Stimulated activated CD4-positive, alpha-beta T cell treated with anti-CD3 and anti-CD28 coated beads, Interleukin-4, amount 100 ng/mL, for 4 hours (primary cell): Measurements from ENCODE around the gene SENP1.

ENCODE experiments used
- DNase-seq, 2 experiments: peaks; one replicate each; pipeline ENCODE4 v3.0.0-alpha.2; 2020

Gene SENP1

DNA sequence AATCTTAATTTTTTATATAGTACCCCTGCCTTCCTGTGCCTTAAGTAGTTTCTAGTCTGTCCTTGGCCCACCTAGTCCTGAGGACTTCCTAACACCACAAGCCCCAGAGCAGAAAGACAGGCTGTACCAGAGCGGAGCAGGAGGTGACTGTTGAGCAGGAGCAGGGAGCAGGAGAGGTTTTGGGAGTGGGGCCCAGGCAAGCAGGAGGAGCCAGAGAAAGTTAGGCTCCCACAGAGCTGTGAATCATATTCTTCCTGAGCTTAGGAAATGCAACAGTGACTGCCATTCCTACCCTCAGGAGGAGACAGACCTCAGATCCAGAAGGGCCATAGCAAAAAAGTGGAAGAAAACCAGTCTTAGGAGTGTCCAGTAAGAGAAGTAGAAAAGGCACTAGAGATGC lies 73.3 kb downstream of the SENP1 start:
- DNase-seq, result no peak

DNA sequence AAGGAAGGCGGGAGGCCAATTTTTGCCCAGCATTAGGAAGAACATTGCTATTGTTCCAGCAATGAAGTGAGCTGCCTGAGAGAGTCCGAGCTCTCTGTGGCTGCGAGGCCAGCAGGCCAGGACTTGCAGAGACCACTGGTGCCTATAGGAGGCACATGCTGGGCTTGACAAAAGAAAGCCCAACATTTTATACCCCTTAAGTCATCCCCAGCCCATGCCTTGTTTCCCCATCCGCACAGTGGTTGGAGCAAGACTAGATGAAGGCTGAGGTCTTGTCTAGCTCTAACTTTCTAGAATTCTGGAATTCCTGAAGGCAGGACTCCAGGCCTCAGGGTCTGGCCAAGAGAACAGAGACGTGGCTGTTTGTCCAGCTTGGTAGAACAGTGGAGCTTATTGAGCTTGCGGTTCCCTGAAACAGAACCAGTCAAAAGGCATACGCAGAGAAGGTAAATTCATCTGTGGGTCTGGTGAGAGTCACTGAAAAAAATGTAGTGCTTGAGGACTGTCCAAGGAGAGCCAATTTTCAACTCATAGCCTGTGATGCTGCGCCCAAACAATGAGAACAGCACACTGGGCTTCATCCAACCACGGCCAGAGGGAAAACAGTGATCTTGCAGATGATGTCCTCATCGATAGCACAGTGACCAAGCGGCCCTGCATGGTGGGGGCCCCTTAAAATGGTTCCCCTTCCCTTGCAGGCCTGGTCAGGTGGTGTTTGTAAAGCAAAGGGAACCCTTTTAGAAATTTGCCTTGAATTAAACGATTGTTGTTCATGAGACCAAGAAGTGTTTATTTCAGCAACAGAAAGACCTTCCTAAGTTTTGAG lies 74.5 kb downstream of the SENP1 start:
- no peak for DNase-seq

DNA sequence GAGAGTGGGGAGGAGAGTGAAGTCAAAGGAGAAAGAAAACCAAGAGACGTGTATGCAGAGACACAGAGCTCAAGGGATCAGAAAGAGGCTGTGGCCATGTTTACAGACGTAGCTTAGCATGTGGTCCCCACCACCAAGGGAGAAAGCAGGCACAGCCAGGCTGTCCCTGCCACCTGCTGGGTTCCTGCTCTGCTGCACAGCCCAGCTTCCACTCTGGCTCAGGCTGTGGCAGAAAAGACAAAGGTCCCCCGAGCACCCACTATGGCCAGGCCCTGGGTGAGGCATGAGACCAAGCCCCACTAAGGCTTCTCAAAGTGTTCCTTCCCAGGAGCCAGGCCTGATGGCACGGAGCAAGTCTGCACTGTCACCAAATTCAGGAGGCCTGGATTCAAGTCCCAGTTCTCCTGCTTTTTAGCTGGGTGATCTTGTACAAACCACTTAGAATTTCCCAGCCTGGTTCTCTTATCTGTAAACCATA lies 75.7 kb downstream of the SENP1 start:
- no peak for DNase-seq

DNA sequence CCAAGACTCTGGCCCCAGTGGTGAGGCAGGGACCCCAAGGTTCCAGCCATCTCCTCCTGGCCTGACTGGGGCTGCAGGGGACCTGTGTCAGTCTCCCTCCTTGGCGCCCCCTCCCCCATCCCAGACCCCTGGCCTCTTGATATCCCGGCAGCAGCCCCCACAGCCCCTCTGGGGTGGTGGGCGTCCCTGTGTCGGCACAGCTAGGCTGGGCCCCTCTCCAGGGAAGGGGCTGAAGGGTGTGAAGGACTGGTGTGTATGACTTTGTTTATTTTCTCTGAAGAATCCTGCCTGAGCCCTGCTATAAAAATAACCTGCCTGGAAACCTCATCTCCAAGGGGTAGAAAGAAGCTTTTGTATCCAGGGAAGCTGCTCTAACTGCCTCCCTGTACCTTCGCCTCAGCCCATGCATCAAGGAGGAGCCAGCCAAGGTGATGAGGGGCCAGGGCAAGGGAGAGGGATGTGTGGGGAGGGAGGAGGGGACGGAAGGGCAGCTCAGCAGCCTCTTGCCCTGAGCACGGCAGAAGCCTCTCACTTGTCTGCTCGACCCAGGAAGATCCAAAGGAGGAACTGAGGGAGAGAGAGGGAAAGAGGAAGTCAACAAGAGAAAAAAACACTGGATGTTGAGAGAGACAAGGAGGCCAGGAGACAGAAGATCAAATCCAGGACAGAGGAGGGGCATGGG lies 76.2 kb downstream of the SENP1 start:
- DNase-seq, result no peak

DNA sequence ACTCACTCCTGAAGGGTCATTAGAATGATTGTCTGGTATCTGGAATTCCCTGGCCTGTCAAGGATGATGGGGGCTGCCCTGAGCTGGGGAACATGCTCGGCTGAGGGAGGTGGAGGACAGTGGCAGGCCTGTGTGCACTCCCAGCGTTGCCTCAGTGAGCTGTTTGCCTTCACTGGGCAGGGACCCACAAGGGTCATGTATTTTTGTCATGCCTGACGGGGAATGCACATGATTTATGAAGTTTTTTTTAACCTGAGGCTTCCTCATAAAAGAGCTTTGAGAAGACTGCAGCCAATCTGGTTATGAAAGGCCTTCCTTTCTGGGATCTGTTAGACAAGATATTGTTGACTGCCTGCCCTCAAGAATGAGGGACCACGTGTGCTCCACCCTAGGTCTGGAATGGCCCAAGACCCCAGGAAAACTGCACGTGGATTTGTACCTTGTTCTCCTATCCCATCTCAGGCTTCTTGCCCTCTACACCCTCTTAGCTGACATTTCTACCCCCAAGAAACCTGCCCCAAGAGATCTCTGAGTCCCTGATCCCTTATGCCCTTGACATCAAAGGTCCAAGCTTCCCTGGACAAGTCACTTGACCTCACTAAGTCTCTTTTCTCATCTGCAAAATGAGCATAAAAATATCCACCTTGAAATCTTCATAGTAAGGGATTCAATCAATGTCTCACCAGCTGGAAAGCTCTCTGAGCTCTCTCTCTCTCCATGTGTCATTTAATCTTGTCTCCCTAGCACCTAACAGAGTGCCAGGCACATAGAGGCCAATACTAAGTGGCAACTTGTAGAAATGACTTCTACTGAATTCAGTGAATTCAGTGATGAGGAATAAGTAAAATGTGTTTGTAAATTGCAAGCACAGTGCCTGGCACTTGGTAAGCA lies 77.1 kb downstream of the SENP1 start:
- no peak for DNase-seq

DNA sequence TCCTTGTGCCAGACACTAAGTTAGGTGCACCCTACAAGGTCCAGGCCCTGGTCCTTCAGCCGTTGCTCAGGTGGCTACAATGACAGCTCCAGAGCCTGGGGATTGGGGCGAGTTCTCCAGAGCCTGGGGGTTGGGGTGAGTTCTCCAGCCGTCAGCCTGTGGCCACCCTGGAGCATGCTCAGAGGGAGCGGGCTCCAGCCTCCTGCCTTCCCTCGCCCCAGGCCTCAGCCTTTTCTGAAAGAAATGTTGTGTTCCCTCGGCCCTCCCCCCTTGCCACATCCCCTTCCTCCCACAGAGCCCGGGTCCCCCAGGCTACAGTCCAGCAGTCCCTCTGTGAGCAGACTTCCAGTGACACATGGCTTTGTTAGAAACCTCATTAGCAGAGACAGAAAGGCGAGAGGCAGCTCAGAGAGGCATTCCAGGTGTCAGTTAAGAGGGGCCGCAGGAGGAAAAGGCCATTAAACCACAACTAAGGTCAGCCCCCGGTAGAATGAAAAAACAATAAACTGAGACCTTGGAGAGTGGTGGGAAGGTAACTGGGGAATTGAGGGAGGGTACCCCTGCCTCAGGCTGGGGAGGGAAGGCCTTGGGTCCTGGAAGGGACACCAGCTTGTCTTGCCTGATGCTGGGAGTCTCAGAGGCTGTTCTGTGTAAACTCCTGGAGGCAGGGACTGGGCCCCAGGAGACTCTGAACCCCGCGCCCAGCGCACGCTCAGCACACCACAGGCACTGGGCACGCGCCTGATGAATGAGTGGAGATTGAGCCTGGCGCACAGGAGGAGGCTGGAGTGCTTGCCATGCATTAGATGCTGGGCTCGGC lies 78.5 kb downstream of the SENP1 start:
- DNase-seq, result no peak

DNA sequence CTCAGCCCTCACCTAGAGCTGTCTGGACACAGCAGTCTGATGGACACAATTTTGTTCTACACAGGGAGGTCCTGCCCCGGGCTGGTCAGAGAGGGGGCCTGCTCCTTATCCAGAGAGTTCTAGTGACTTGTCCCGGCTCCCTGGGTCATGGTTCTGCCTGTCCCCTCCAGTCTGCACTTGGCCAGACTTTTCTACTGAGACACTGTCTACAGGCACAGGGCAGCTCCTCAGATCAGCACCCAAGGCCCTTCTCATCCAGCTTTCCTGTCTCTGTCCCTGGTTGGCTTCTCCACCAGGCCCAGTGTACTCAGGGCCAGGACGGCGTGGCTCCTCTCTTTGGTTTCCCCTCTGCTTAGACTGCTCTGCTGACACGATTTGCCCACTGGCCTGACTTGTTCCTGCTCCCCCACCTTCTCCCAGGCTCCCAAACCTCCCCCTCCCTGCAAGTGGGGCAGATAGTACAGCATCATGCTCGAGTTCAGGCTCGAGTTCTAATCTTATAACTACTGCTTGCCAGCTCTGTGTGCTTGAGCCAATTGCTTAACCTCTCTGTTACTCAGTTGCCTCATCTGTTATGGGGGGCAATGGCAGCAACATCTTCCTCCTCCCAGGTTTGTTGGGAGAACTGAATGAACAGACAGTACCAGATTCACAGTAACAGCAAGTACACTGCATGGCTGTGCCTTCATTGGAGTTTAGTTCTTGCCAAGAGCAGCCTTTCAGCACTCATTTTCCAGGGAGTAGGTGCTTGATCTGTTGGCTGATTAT lies 79.6 kb downstream of the SENP1 start:
- no peak for DNase-seq

DNA sequence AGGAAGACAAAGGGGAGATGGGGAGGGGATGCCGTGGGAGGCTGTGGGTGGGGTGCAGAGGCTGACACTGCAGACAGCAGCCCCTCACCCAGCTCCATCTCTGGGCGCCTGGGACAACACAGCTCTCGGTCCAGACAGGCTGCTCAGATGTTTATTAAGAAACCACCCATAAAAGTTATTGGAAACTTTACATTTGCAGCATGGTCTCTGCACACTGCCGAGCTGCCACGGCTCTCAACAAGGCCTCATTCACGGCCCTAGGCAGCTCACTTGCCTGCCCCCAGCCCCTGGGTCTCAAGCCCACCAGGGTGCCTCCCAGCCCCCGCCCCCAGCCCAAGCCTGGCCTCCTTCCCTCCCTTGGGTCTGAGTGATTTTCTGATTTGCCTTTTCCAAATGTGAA lies 80.6 kb downstream of the SENP1 start:
- no peak for DNase-seq

DNA sequence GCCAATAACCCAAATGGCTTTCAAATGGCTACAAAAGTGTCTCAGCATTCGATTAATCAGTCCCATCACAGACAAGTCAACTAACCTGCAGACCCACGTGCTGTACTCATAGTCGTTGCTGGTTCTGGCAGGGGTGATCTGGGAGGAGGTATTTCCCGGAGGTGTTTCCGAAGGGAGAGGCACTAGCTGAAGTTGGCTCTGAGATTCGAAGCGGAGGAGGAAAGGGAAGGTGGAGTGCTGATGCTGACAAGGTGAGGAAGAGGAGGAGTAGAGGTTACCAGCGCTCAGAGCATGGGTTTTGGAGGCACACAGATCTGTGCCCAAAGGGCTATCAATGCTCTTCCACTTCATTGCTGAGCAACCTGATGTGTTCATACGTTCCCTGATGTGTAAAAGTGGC lies 81.1 kb downstream of the SENP1 start:
- no peak for DNase-seq

DNA sequence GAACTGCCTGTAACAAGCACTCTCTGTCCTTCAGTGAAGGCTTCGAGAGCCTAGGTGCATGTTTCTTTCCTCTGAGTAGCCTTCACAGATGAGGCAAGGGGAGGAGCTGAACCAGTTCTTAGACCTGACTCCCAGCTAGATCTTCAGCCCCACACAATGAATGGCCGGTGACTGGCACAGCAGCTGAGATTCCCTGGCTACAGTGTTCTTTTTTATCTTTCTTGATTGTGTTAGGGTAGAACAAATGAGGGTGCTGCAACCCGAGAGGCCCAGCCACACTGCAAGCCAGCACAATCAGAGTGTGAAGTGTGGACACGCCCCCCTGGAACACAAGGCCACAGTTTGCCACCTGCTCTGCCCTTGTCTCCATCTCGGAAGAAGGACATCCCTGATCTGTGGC lies 82.5 kb downstream of the SENP1 start:
- no peak for DNase-seq

DNA sequence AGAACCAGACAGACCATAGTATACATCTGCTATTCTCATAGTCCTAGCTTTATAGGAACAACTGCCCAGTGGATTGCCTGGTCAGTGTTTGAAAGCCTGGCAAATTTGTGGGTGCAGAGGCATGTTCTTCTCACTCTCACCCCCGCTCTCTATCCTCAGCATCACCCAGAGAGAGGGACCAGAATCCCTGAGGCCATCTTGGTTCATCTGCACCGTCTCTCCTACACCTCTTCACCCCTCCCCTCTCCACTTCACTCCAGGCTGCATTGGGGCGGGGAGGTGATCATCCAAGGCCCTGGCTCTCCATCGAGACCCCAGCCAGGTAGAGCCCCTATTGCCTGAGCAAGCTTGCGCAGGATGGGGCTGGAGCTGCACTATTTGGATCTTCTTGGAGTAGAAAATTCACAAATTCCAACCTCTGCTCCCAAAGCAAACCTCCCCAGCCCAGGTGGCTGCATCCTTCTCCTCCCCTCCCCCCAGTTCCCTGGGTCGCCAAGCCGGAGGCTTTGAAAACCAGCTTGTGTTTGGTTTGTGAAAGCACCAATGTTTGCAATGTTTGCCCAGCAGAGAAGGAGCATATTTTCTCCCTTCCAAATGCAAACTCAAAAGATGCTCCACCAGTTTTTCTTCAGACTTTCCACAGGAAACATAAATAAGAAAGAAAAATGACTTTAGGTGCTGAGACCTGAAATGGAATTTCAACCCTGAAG lies 83.0 kb downstream of the SENP1 start:
- DNase-seq, result no peak

DNA sequence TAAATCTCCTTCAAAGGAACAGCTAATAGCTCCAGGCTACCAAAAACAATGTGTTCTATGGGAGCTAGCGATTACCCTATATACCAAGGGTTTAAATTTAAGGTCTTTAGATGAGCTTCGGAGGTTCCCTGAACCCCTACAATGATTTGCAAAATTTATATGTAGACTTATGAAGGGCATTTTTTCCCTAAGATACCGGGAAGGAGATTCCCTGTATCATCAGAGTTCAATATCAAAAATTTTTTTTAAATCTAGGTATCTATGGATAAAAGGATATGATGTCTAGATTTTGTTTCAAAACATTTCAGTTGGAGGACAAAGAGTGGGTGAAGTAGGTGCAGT lies 83.7 kb downstream of the SENP1 start:
- DNase-seq, result no peak

DNA sequence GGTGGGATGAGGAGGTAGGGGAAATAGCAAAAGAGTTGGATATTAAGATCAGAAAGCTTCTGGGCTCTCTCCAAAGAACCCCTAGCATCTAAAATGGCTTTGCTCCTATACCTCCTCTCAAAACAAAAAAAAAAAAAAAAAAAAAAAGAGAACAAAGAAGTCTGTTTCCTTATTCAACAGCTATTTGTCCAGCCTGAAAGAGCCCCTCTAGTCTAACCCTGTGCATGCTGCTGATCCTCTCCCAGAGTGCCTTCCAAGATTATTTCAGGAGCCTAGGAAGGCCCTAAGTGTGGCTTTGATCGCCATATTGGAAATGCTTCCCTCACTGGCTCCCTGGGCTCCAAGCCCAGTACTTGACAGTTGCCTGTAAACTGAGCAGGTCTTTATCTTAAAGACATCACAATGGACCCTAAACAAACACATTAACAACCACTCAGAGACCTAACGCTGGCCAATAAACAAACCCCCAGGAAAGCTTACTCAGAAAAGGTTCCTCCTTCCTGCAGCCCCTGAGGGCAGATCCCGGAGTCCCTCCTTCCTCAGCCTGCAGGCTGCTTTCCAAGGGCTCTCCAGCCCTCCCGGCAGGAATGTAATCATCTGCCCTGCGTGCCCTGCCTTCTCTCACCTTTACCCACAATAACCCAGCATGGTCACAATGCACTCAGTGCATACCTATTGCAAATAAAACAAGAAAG lies 84.2 kb downstream of the SENP1 start:
- no peak for DNase-seq

DNA sequence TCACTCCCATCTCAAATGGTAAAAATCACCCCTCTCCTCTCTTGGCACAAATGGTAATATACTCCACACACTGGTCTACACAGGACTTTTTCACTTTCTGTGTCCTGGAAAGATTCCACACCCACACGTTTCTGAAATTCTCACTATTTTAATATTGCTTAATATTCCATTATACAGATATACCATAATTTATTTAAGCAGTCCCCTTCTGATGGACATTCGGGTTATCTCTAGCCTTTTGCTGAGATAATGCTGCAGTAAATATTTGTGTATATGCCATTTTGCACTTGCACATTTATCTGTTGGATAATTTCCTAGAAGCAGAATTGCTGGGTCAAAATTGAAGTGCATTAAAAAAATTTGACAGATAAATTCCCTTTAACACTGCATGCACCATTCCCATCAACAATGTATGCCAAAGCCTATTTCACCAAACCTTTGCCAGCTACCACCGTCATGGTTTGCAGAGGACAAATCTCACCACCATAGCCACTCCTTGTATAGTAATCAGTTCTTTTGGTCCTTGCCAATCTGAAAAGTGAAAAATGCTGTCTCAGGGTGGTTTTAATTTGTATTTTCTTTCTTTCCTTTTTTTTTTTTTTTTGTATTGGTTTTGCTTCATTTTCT lies 86.1 kb downstream of the SENP1 start:
- no peak for DNase-seq

DNA sequence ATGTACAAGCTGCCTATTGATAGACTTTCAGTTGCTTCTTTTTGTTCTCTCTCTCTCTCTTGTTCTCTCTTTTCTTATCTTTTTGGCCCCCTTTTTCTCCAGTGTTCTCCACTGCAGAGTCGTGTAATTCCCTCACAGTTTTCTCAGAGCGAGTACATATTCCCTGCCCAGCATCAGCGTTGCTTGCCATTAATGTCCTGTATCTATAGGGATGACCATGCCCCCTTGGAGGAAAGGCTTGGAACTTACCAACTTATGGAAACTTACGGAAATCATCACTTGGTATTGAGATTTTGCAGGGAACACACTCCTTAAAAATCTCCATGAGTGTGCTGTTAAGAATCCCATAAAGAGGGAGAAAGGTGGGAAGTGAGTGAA lies 87.3 kb downstream of the SENP1 start:
- DNase-seq, result no peak

DNA sequence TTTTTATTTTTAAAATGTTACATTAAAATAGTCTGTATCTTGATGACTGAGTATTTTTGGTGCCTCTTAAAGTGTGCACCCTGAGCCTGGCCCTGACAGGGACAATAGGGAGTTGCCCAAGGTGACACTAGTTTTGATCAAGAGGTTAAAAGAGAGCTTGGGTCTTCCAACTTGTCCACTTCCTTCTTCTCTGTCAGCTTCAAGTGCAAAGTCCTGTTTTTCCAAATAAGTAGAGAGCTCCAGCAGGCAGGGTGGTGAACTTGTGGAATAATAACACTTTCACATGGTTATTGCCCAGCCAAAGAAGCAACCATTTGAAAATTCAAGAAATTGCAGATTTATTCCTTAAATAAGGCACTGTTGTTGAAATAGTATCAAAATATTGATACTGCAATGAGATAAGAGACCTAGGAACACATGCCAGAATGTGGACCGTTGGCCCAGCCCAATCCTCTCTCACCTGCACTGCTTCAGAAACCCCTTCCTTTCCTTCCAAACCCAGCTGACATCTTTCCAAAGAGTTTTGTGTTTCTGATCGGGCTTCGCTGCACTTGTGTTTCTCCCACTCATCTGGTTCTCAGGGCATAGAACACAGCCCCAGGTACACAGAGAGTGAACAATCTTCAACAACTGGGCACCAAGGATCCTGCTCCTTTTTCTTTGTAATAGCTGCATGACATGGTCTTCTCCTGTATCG lies 87.8 kb downstream of the SENP1 start:
- no peak for DNase-seq

DNA sequence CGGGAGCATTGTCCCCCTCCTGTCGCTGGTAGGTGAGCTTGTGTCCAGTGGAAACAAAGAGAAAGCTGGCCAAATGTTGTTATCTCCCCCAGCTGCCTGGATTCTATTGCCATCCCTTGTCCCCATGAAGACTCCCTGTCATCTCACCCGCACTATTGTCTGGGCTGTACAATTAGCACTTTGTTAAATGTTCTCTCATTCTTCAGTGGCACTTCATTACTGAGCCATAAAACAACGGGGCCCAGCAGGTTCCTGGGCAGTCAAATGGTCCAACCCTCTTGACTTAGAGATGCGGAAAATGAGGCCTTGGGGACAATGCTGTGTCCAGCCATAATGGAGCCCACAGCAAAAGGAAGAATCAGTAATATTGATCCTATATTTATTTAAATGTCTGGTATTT lies 88.4 kb downstream of the SENP1 start:
- no peak for DNase-seq

DNA sequence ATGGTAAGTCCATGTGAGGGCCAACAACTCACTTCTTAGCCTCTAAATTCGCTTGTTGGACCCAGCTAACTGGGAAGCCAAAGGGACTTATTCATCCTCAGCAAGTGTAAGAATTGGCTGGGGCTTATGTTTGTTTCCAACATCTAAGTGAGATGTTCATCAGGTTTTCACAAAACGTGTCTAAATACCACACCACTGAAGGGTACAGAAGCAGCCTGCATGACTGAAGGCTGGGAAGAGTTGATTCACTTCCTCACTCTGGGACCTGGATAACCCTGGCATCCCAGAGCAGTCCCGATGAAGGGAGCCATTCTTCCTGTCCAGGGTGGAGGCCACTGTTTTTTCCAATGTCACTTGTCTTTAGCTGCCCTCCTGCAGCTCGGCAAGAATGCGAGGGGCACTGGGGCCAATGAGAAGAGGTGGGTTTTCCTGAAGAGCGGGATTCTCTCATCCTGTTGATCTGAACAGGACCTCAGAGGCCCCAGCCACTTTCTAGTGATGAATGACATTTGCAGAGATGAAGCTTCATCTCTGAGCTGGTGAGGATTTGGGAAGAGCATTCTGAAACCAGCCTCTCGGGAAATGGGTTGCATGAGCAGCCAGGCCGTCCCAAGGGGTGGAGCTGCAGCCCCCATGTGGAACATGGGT lies 89.4 kb downstream of the SENP1 start:
- no peak for DNase-seq

DNA sequence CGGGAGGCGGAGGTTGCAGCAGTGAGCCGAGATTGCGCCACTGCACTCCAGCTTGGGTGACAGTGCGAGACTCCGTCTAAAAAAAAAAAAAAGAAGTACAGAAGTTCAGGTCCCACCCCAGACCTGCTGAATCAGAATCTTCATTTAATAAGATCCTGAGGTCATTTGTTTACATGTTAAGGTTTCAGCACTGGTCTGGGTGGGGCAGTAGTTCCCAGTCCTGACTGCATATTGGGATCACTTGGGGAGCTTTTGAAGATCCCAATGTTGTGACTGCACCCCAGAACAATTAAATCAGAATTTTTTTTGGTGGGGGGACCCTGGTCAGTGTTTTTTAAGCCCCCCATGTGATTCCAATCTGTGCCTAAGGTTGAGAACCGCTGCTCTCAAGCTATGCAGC lies 89.9 kb downstream of the SENP1 start:
- DNase-seq, result no peak
